PC-9 (cell line): ENCODE measurements around the gene RASL11B.

Experiments used
- CTCF ChIP-seq: fragments of 200-600 bp; sonication (generic); conservative IDR thresholded peaks from 2 replicates; pipeline ENCODE4 v1.6.1; 2017; ENCODE audit warnings: mixed run types, antibody characterized with exemption, mild to moderate bottlenecking, moderate library complexity
- EZH2 ChIP-seq: fragments of 200-600 bp; sonication (generic); IDR thresholded peaks from 2 replicates; pipeline ENCODE4 v1.8.0; 2017; ENCODE audit warnings: antibody characterized with exemption, low read depth

- TF ChIP-seq CTCF = no peak
- no peak for TF ChIP-seq EZH2
Measured at GRCh38 chr4:52852041-52852440, 10.1 kb upstream of the RASL11B start.
